T-cell (primary cell): ENCODE measurements around the gene CD58. TPM values are rescaled to one million over a fixed set of nuclear protein-coding genes. Genes with fewer than 3 reads are reported as not detected.

Source experiments
- ATAC-seq, 4 experiments: fragments of 200-7000 bp in 3 of 4; fragments of 150-1000 bp in 1 of 4; cut with Tn5 transposase; replicated peaks in 1 of 4; 1 replicate in 3 of 4; 2 replicates in 1 of 4; pipeline ENCODE4 v1.10.0; 2021; ENCODE audit warnings: moderate library complexity in 3 of 4, mild to moderate bottlenecking in 2 of 4, moderate number of reproducible peaks in 1 of 4
- CTCF ChIA-PET, 2 donors: fragments of 300-600 bp; sonication (Branson Sonifier 250); formaldehyde crosslinking; loops; one replicate each; lab custom pipeline; 2022; ENCODE audit warnings: antibody characterized with exemption in 2 of 2; lab: Charles Lee
- POLR2A ChIA-PET, 2 donors: fragments of 300-600 bp; sonication (Branson Sonifier 250); formaldehyde crosslinking; loops; one replicate each; lab custom pipeline; 2022; ENCODE audit warnings: antibody characterized with exemption in 2 of 2; lab: Charles Lee
- DNase-seq, 35 experiments: peaks; one replicate each; pipeline versions ENCODE4 v3.0.0 to v3.0.0-alpha.2; 2013 to 2023
- H3K27ac ChIP-seq: one replicate; pipeline ENCODE4 v1.5.1; 2013; ENCODE audit warnings: low read length
- H3K27me3 ChIP-seq, 2 experiments: replicated peaks in 1 of 2; 1 replicate in 1 of 2; 2 replicates in 1 of 2; pipeline versions ENCODE4 v1.6.1 to v1.7.0; 2013; ENCODE audit warnings: low read length in 1 of 2, mixed read lengths in 1 of 2; ENCODE audit not compliant: control insufficient read depth in 2 of 2, insufficient read depth in 2 of 2; ENCODE audit errors: extremely low read depth in 1 of 2
- H3K36me3 ChIP-seq, 2 donors: 1 replicate in 1 of 2; 2 replicates in 1 of 2; pipeline versions ENCODE4 v1.6.1 to v1.7.0; 2013; ENCODE audit warnings: low read length in 1 of 2; ENCODE audit not compliant: control insufficient read depth in 2 of 2, insufficient read depth in 1 of 2; ENCODE audit errors: extremely low read depth in 1 of 2
- H3K4me1 ChIP-seq, 2 experiments: 1 replicate in 1 of 2; 2 replicates in 1 of 2; pipeline versions ENCODE4 v1.6.1 to v1.7.0; 2013; ENCODE audit warnings: low read length in 2 of 2, mixed read lengths in 1 of 2; ENCODE audit not compliant: insufficient read depth in 2 of 2, control insufficient read depth in 1 of 2; ENCODE audit errors: extremely low read depth in 1 of 2
- H3K4me3 ChIP-seq, 2 donors: 1 replicate in 1 of 2; 2 replicates in 1 of 2; pipeline versions ENCODE4 v1.5.1 to v1.7.0; 2013; ENCODE audit warnings: mild to moderate bottlenecking in 2 of 2, low read length in 1 of 2, moderate library complexity in 1 of 2; ENCODE audit not compliant: control insufficient read depth in 1 of 2; ENCODE audit errors: extremely low read depth in 1 of 2
- H3K9me3 ChIP-seq: 2 replicates; pipeline ENCODE4 v1.7.0; 2013
- H3K27ac Mint-ChIP-seq, 2 donors: one replicate each; pipeline ENCODE4 v1.8.0; 2020 to 2021; ENCODE audit warnings: mild to moderate bottlenecking in 2 of 2, mixed read lengths in 2 of 2
- H3K27me3 Mint-ChIP-seq, 2 donors: one replicate each; pipeline ENCODE4 v1.8.0; 2021 to 2022; ENCODE audit warnings: mixed read lengths in 2 of 2
- H3K36me3 Mint-ChIP-seq: one replicate; pipeline ENCODE4 v1.8.0; 2021; ENCODE audit warnings: mixed read lengths
- H3K4me1 Mint-ChIP-seq, 3 donors: one replicate each; pipeline ENCODE4 v1.8.0; 2020 to 2022; ENCODE audit warnings: mixed read lengths in 3 of 3, mild to moderate bottlenecking in 1 of 3
- H3K4me3 Mint-ChIP-seq, 3 donors: one replicate each; pipeline ENCODE4 v1.8.0; 2020 to 2022; ENCODE audit warnings: mild to moderate bottlenecking in 3 of 3, mixed read lengths in 3 of 3, moderate library complexity in 3 of 3
- H3K9me3 Mint-ChIP-seq, 3 donors: one replicate each; pipeline ENCODE4 v1.8.0; 2020 to 2022; ENCODE audit warnings: mixed read lengths in 3 of 3
- WGBS: methylation state at CpG from one replicate; pipeline ENCODE4 v1.1.5; 2013; ENCODE audit warnings: missing lambda C conversion rate; ENCODE audit not compliant: insufficient coverage; 5-methylcytosine and 5-hydroxymethylcytosine counted together
- total RNA-seq, 35 experiments: library from RNA in 6 of 35; stranded (reverse) in 6 of 35; fragments of 120-200 nt in 1 of 35; gene quantifications; one replicate each; pipeline versions ENCODE4 v1.2.1 to v1.2.4 and lab custom pipeline; 2013 to 2026

Gene CD58
- total RNA-seq, 5 donors from 2014 or later (not counting 1 experiment from before 2014, with no cell fraction given) = 8.9 to 20.5 (median 16.9) TPM

GRCh38 chr1:116587501-116588227 is 16.8 kb upstream of the CD58 start:
- H3K27ac Mint-ChIP-seq = no peak overlapping the region
- peaks cover 0 to 3% of the 10 kb centered on the region in 2 experiments for H3K4me1 ChIP-seq
- no peaks in the 10 kb centered on the region for H3K36me3 ChIP-seq
- no peak overlapping the region for H3K27ac ChIP-seq
- H3K4me3 Mint-ChIP-seq = no peak overlapping the region
- H3K4me3 ChIP-seq = no peak overlapping the region
- H3K36me3 Mint-ChIP-seq = no peaks in the 10 kb centered on the region
- POLR2A ChIA-PET = no interaction called here
- ATAC-seq = no peak
- 90% methylated on average over 2 of the region's 5 CpGs for WGBS
- peaks cover 0 to 3% of the 10 kb centered on the region in 2 donors for H3K27me3 Mint-ChIP-seq
- DNase-seq = no peak
- peaks cover 0 to 7% (median 0%) of the 10 kb centered on the region in 3 donors for H3K4me1 Mint-ChIP-seq
- H3K9me3 Mint-ChIP-seq = no peaks in the 10 kb centered on the region
- H3K9me3 ChIP-seq = no peaks in the 10 kb centered on the region
- CTCF ChIA-PET = no interaction called here
- H3K27me3 ChIP-seq = no peaks in the 10 kb centered on the region

- Mint-ChIP-seq H3K4me1 (peaks cover 0 to 7% (median 0%) of the 10 kb centered on the region in 3 donors), H3K9me3 (no peaks in the 10 kb centered on the region), H3K4me3 (no peak overlapping the region), H3K36me3 (no peaks in the 10 kb centered on the region), H3K27ac (no peak overlapping the region), H3K27me3 (peaks cover 0 to 3% of the 10 kb centered on the region in 2 donors)
- Histone ChIP-seq H3K9me3 (no peaks in the 10 kb centered on the region), H3K27me3 (no peaks in the 10 kb centered on the region), H3K27ac (no peak overlapping the region), H3K4me1 (peaks cover 0 to 3% of the 10 kb centered on the region in 2 experiments), H3K36me3 (no peaks in the 10 kb centered on the region), H3K4me3 (no peak overlapping the region)
- ATAC-seq (no peak), DNase-seq (no peak)
- ChIA-PET POLR2A (interaction anchor here in 1 of 2 donors (0.6 kb wide), 1 partner anchor 53 kb away, joined by 5 read pairs; no protein-coding TSS in a partner anchor), CTCF (no interaction called here)
- 89% methylated on average over 1 of the region's 3 CpGs for WGBS
Observed at GRCh38 chr1:116586741-116587143, 15.9 kb upstream of the CD58 start.

- no peaks in the 10 kb centered on the region for H3K27me3 ChIP-seq
- no peaks in the 10 kb centered on the region for H3K36me3 ChIP-seq
- H3K4me1 Mint-ChIP-seq = peaks cover 0 to 7% (median 0%) of the 10 kb centered on the region in 3 donors
- H3K27ac Mint-ChIP-seq = no peak overlapping the region
- 33% methylated on average over 1 of the region's 1 CpG for WGBS
- peaks cover 0 to 3% of the 10 kb centered on the region in 2 experiments for H3K4me1 ChIP-seq
- no peaks in the 10 kb centered on the region for H3K9me3 Mint-ChIP-seq
- CTCF ChIA-PET = no interaction called here
- H3K4me3 Mint-ChIP-seq = no peak overlapping the region
- no peak overlapping the region for H3K27ac ChIP-seq
- no peaks in the 10 kb centered on the region for H3K36me3 Mint-ChIP-seq
- no peak for ATAC-seq
- H3K4me3 ChIP-seq = no peak overlapping the region
- H3K27me3 Mint-ChIP-seq = peaks cover 0 to 3% of the 10 kb centered on the region in 2 donors
- POLR2A ChIA-PET = no interaction called here
- no peak for DNase-seq
- no peaks in the 10 kb centered on the region for H3K9me3 ChIP-seq
Observed at GRCh38 chr1:116585886-116586285, 15.1 kb upstream of the CD58 start.

GRCh38 chr1:116581323-116581885 is 10.6 kb upstream of the CD58 start:
- Mint-ChIP-seq H3K9me3 (no peaks in the 10 kb centered on the region), H3K27ac (no peak overlapping the region), H3K4me3 (no peak overlapping the region), H3K36me3 (no peaks in the 10 kb centered on the region), H3K27me3 (peaks cover 0 to 3% of the 10 kb centered on the region in 2 donors), H3K4me1 (no peaks in the 10 kb centered on the region)
- ChIA-PET CTCF (interaction anchor here in 1 of 2 donors (0.7 kb wide), 1 partner anchor 449 kb away, joined by 3 read pairs; no protein-coding TSS in a partner anchor), POLR2A (no interaction called here)
- no peaks in the 10 kb centered on the region for H3K4me1 ChIP-seq
- ATAC-seq (no peak), DNase-seq (no peak)
- no peak overlapping the region for H3K27ac ChIP-seq
- no peaks in the 10 kb centered on the region for H3K27me3 ChIP-seq
- no peaks in the 10 kb centered on the region for H3K9me3 ChIP-seq
- no peak overlapping the region for H3K4me3 ChIP-seq
- 95% methylated on average over 2 of the region's 3 CpGs for WGBS
- H3K36me3 ChIP-seq = no peaks in the 10 kb centered on the region

- 87% methylated on average over 6 of the region's 7 CpGs for WGBS
- ChIA-PET CTCF (interaction anchor here in 1 of 2 donors (0.7 kb wide), 1 partner anchor 448 kb away, joined by 3 read pairs; no protein-coding TSS in a partner anchor), POLR2A (no interaction called here)
- H3K27me3 Mint-ChIP-seq = peaks cover 0 to 3% of the 10 kb centered on the region in 2 donors
- H3K4me1 Mint-ChIP-seq = no peaks in the 10 kb centered on the region
- no peak overlapping the region for H3K4me3 Mint-ChIP-seq
- no peak for DNase-seq
- no peak for ATAC-seq
- no peaks in the 10 kb centered on the region for H3K4me1 ChIP-seq
- H3K36me3 ChIP-seq = no peaks in the 10 kb centered on the region
- no peaks in the 10 kb centered on the region for H3K36me3 Mint-ChIP-seq
- no peak overlapping the region for H3K27ac Mint-ChIP-seq
- H3K9me3 ChIP-seq = no peaks in the 10 kb centered on the region
- no peak overlapping the region for H3K4me3 ChIP-seq
- H3K27ac ChIP-seq = no peak overlapping the region
- no peaks in the 10 kb centered on the region for H3K27me3 ChIP-seq
- no peaks in the 10 kb centered on the region for H3K9me3 Mint-ChIP-seq
Observed at GRCh38 chr1:116580446-116581322, 9.9 kb upstream of the CD58 start.

- H3K4me3 Mint-ChIP-seq = no peak overlapping the region
- Histone ChIP-seq H3K4me1 (no peaks in the 10 kb centered on the region), H3K4me3 (no peak overlapping the region), H3K9me3 (no peaks in the 10 kb centered on the region), H3K36me3 (no peaks in the 10 kb centered on the region), H3K27me3 (no peaks in the 10 kb centered on the region), H3K27ac (no peak overlapping the region)
- H3K9me3 Mint-ChIP-seq = no peaks in the 10 kb centered on the region
- H3K36me3 Mint-ChIP-seq = no peaks in the 10 kb centered on the region
- POLR2A ChIA-PET = no interaction called here
- H3K4me1 Mint-ChIP-seq = peaks cover 0 to 6% (median 2%) of the 10 kb centered on the region in 3 donors
- DNase-seq (no peak), ATAC-seq (no peak)
- H3K27me3 Mint-ChIP-seq = peaks cover 0 to 3% of the 10 kb centered on the region in 2 donors
- 93% methylated on average over 18 of the region's 21 CpGs for WGBS
- CTCF ChIA-PET = no interaction called here
- H3K27ac Mint-ChIP-seq = no peak overlapping the region
Observed at GRCh38 chr1:116579259-116579875, 8.5 kb upstream of the CD58 start.
